ENCODE measurements around the gene MCCC1.

Gene MCCC1

DNA sequence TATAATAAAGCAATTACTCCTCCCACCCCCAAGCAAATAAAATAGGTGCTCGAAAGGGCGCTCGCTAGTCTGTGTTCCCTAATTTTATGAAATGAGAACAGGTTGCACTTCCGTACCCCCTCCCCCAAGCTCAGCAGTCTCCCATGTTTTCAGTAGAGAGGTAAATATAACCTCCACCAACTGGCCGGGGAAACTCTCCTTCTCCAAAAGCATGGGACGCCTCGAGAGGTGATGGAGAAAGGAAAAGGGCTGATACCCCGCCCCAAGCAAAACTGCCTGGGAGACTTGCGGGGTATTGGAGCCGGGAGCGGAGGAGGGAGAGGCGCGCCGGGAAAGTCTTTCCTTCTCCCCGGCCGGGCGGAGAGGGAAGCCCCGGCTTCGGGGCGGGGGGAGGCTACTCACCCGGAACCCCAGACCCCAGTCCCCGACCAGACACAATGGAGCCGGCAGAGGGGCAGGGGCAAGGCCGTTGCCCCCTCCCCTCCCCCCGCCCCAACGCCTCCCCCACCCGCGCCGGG, 119.6 kb downstream of the MCCC1 start:
- no peak for DNase-seq

GRCh38 chr3:182979103-182979673, 120.1 kb downstream of the MCCC1 start:
- no peak for DNase-seq

DNA sequence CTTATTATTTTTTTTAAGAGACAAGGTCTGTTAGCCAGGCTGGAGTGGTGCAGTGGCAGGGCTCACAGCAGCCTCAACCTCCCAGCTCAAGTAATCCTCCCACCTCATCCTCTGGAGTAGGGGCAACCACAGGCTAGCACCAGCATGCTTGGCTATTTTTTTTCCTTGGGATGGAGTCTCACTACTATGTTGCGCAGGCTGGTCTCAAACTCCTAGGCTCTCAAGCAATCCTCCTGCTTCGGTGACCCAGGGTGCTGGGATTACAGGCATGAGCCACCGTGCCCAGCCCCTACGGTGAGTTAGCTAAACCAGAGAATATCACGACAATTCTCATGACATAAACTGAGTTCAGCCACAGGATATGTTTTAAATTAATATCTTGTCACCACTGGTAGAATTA, 120.9 kb downstream of the MCCC1 start:
- DNase-seq: no peak

DNA sequence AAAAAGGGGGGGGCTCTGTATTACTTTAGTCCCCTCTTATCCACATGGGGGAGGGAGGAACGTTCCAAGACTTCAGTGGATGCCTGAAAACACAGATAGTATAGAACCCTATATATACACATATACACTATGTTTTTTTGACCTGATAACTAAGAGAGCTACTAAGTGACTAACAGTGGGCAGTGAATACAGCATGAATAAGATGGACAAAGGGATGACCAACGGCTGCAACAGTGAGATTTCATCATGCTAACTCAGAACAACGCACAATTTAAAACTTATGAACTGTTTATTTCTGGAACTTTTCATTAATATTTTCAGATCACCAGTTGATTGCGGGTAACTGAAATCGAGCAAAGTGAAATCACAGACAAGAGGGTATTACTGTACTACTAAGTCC, 126.2 kb downstream of the MCCC1 start:
- no peak for DNase-seq

DNA sequence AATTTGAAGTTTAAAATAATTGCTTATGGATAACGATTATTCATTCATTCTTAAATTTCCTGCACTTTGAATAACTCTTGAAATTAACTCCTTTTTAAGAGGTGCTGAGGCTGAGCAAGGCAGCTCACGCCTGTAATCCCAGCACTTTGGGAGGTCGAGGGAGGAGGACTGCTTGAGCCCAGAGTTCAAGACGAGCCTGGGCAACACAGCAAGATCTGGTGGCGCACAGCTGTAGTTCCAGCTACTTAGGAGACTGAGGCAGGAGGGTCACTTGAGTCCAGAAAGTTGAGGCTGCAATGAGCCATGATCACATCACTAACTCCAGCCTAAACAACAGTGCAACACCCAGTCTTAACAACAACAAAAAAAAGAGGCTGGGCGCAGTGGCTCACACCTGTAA, 126.9 kb downstream of the MCCC1 start:
- no peak for DNase-seq

GRCh38 chr3:182971637-182972036, 127.7 kb downstream of the MCCC1 start:
- no peak for DNase-seq

GRCh38 chr3:182970811-182971418, 128.4 kb downstream of the MCCC1 start:
- no peak for DNase-seq

- no peak for DNase-seq
Observed at GRCh38 chr3:182969853-182970252, 129.4 kb downstream of the MCCC1 start.

GRCh38 chr3:182969277-182969676, 130.0 kb downstream of the MCCC1 start:
- no peak for DNase-seq

DNA sequence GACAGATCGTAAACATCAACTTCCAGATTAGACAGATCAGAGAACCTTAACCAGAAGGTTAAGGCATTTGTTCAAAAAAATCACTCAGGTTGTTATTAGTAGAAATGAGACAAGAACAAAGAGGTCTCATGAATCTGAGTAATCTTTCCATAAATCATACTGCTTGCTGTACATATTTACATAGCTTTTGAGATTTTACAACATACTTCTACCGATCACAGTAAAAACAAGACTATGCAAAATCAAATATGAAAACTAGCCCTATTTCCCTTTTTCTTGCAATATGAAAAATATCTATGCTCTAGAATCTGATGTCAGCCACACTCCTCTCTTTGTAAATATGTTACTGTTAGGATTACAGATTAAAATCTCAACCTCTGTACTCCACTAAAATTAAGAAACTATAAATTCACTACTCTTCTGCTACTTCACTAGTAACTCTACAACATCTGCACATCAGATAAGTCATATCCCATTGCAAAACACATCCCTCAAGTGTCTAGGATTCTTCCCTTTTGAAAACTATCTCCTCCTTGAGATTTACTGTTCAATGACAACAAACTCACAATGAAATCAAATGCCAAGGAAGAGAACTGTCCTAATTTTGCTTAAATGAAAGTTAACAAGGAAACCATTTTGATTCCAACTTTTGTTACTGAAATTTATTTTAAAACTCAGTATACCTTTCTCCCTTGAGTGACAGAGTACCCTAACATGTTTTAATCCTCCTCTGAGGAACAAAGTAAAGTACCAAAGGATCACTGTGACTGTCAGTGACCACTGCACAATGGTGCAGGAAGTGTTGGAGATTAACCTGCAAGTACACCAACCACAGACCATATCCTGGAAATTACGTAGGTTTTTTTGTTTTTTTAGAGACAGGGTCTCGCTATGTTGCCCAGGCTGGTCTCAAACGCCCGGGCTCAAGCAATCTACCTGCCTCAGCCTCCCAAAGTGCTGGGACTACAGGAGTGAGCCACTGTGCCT, 131.8 kb downstream of the MCCC1 start:
- DNase-seq: no peak

GRCh38 chr3:182965861-182966366, 133.4 kb downstream of the MCCC1 start:
- DNase-seq: no peak

Measured in stimulated activated naive CD4-positive, alpha-beta T cell treated with Interleukin-2 at 50 U/mL for 16 hours (primary cell).